Ovary (tissue), 1 donor: ENCODE data around the gene CCDC178.

Experiments used
- EP300 ChIP-seq: sonication (generic); formaldehyde crosslinking; IDR thresholded peaks from one replicate; pipeline ENCODE4 v1.6.1; 2017; ENCODE audit warnings: antibody characterized with exemption
- POLR2A ChIP-seq: fragments of 450-650 bp; IDR thresholded peaks from one replicate; pipeline ENCODE4 v1.6.1; 2017; ENCODE audit warnings: antibody characterized with exemption, mild to moderate bottlenecking, moderate library complexity

- TF ChIP-seq POLR2A (no peak), EP300 (no peak)
These were observed 307.9 kb downstream of the CCDC178 start for GRCh38 chr18:33132657-33133056.
